HEK293T (cell line): Measurements from ENCODE around the gene GLRX3.

Experiments used
- CTCF ChIA-PET: fragments of 350-600 bp; formaldehyde crosslinking; extraction: SDS; loops from one replicate; lab custom pipeline; 2021; ENCODE audit warnings: antibody characterized with exemption, inconsistent platforms; lab: Yijun Ruan, JAX
- POLR2A ChIA-PET: fragments of 350-600 bp; formaldehyde crosslinking; extraction: SDS; loops from one replicate; lab custom pipeline; 2020; ENCODE audit warnings: antibody characterized with exemption, inconsistent platforms; lab: Yijun Ruan, JAX
- DNase-seq: peaks from one replicate; pipeline ENCODE4 v3.0.0; 2012; ENCODE audit warnings: mixed read lengths; ENCODE audit errors: extremely low spot score
- ARNT ChIP-seq: fragments of 450-650 bp; IDR thresholded peaks from 2 replicates; pipeline ENCODE4 v1.6.1; 2017; ENCODE audit warnings: mild to moderate bottlenecking
- BHLHE40 ChIP-seq: fragments of 450-650 bp; IDR thresholded peaks from 2 replicates; pipeline ENCODE4 v1.6.1; 2016; ENCODE audit warnings: mild to moderate bottlenecking, moderate library complexity, borderline replicate concordance
- CTBP1 ChIP-seq: fragments of 450-650 bp; IDR thresholded peaks from 2 replicates; pipeline ENCODE4 v1.6.1; 2016; ENCODE audit warnings: borderline replicate concordance
- ELF4 ChIP-seq: fragments of 450-650 bp; IDR thresholded peaks from 2 replicates; pipeline ENCODE4 v1.6.1; 2017; ENCODE audit warnings: antibody characterized with exemption
- FOXA1 ChIP-seq: fragments of 450-650 bp; IDR thresholded peaks from 2 replicates; pipeline ENCODE4 v1.6.1; 2016; ENCODE audit warnings: mild to moderate bottlenecking
- FOXK2 ChIP-seq: fragments of 450-650 bp; IDR thresholded peaks from 2 replicates; pipeline ENCODE4 v1.6.1; 2016; ENCODE audit warnings: mild to moderate bottlenecking
- FOXM1 ChIP-seq: fragments of 450-650 bp; IDR thresholded peaks from 2 replicates; pipeline ENCODE4 v1.6.1; 2017; ENCODE audit warnings: mild to moderate bottlenecking, borderline replicate concordance
- HDGF ChIP-seq: fragments of 450-650 bp; IDR thresholded peaks from 2 replicates; pipeline ENCODE4 v1.6.1; 2017; ENCODE audit warnings: antibody characterized with exemption, borderline replicate concordance
- L3MBTL2 ChIP-seq: fragments of 450-650 bp; conservative IDR thresholded peaks from 2 replicates; pipeline ENCODE4 v1.6.1; 2016; ENCODE audit warnings: mild to moderate bottlenecking
- LEF1 ChIP-seq: fragments of 450-650 bp; IDR thresholded peaks from 2 replicates; pipeline ENCODE4 v1.6.1; 2017; ENCODE audit warnings: mild to moderate bottlenecking, borderline replicate concordance
- NFRKB ChIP-seq: fragments of 450-650 bp; IDR thresholded peaks from 2 replicates; pipeline ENCODE4 v1.6.1; 2016; ENCODE audit warnings: mild to moderate bottlenecking, moderate library complexity
- SP1 ChIP-seq: fragments of 450-650 bp; IDR thresholded peaks from 2 replicates; pipeline ENCODE4 v1.6.1; 2017
- SUZ12 ChIP-seq: fragments of 450-650 bp; IDR thresholded peaks from 2 replicates; pipeline ENCODE4 v1.6.1; 2016; ENCODE audit warnings: mild to moderate bottlenecking
- TARDBP ChIP-seq: fragments of 450-650 bp; IDR thresholded peaks from 2 replicates; pipeline ENCODE4 v1.6.1; 2016
- ZNF384 ChIP-seq: fragments of 450-650 bp; IDR thresholded peaks from 2 replicates; pipeline ENCODE4 v1.6.1; 2016
- TF ChIP-seq, protein P1 (sequence below): fragments of 450-650 bp; IDR thresholded peaks from 2 replicates; pipeline ENCODE4 v1.6.1; 2016

Gene GLRX3

DNA sequence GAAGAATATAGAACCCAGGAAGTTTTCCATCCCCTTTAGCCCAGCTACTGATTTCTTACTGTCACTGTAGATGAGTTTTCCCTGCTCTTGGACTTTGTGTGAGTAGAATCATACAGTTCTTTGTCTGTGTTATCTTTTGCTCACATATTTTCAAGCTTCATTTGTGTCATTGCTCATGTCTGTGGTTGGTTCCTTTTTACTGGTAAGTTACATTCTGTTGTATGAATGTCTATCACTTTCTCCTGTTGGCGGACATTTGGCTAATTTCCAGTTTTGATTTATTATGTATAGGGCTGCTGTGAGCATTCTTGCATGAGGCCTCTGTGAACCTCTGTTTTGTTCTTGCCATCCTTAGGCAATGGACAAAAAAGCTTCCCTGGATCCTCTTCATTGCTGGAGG is 5.3 kb downstream of the GLRX3 start:
- ChIA-PET POLR2A (interaction anchor here (2.1 kb wide), 1 partner anchor 31 kb away, joined by 10 read pairs; the partner anchor contains the start of gene C10orf143), CTCF (interaction anchor here (0.9 kb wide), 1 partner anchor 32 kb away, joined by 4 read pairs; no protein-coding TSS in a partner anchor)
- DNase-seq = no peak
- TF ChIP-seq FOXA1 = no peak
- no peak for TF ChIP-seq ELF4
- no peak for TF ChIP-seq CTBP1
- TF ChIP-seq ZNF384 = no peak
- TF ChIP-seq LEF1 = no peak
- TF ChIP-seq FOXK2 = no peak
- TF ChIP-seq L3MBTL2 = no peak
- TF ChIP-seq, protein P1, sequence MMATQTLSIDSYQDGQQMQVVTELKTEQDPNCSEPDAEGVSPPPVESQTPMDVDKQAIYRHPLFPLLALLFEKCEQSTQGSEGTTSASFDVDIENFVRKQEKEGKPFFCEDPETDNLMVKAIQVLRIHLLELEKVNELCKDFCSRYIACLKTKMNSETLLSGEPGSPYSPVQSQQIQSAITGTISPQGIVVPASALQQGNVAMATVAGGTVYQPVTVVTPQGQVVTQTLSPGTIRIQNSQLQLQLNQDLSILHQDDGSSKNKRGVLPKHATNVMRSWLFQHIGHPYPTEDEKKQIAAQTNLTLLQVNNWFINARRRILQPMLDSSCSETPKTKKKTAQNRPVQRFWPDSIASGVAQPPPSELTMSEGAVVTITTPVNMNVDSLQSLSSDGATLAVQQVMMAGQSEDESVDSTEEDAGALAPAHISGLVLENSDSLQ = no peak
- no peak for TF ChIP-seq SUZ12
- TF ChIP-seq HDGF = no peak

DNA sequence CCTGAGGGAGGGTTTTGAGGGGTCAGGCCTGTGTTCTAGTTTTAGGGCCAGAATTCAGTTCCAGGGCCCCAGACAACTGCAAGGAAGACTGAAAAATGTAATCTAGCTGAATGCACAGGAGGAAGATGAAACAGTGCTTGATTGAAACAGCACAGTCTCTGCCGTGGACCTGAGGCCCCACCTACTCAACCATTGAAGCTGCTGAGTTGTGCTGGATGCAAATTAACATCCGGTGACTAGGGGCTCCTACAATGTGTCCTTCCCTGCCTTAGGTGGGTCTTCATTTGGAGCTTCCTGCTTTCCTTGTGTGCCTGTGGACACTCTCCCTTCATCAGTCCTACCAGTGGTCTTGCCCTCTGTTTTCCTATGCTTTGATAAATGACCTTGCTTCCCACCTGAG is 5.7 kb downstream of the GLRX3 start:
- no peak for DNase-seq
- POLR2A ChIA-PET = interaction anchor here (2.1 kb wide), 1 partner anchor 32 kb away, joined by 10 read pairs; the partner anchor contains the start of gene C10orf143
- TF ChIP-seq ARNT (no peak), LEF1 (no peak), L3MBTL2 (no peak), BHLHE40 (no peak), TARDBP (no peak), FOXA1 (no peak), FOXK2 (no peak), NFRKB (no peak), SUZ12 (no peak), CTBP1 (no peak), SP1 (no peak)
- TF ChIP-seq, protein P1 = no peak
- CTCF ChIA-PET = interaction anchor here (0.9 kb wide), 1 partner anchor 32 kb away, joined by 4 read pairs; no protein-coding TSS in a partner anchor

DNA sequence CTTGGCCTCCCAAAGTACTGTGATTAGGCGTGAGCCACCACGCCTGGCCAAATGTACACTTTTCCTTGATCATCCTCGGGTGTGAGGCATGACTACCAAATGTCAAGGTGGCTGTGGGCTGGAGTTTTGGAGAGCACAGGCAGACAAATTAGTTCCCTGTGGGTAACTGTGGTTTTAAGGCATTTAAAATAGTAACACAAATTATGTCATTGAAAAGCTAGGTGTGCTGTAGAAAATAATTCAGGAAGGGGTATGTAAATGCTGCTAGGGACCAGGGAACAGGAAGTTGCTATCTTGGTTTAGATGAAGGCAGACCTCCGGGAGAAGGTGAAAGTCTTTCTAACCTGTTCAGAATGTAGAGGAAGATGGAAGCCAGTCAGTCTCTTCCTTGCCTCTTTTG is 9.9 kb downstream of the GLRX3 start:
- ChIA-PET CTCF (no interaction called here), POLR2A (no interaction called here)
- DNase-seq = no peak
- TF ChIP-seq L3MBTL2 (no peak), ELF4 (no peak), FOXM1 (no peak), CTBP1 (no peak), HDGF (no peak), FOXA1 (no peak), ARNT (no peak), NFRKB (no peak), SUZ12 (no peak), BHLHE40 (no peak), ZNF384 (no peak), TARDBP (no peak), FOXK2 (no peak), SP1 (no peak), LEF1 (no peak)
- TF ChIP-seq, protein P1 = no peak

DNA sequence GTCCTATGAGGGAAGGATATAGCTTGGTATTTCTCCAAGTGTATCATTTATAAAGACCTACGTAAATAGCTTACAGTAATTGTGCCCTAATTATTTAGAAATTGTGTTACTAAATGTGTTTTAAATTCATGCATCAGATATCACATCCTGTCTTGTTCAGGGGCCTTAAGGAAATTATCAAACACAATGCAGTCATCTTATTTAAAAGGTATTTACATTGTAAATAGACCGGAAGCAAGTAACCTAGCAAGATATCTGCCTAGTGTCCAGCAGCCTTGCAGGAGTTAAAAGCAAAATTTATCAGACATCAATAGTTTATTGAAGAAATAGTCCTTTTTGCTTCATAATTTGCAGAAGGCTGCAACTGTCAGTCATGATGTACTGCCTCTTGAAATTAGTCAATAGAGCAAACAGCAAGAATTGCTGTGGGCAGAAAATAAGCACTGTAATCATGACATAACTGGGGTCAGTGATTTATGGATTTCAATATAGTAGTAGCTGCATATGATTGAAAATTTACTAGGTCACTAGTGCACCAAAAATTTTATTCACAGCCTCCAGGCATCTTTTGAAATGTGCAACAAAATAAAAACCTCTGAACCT is 23.1 kb downstream of the GLRX3 start:
- ChIA-PET CTCF (interaction anchor here (0.6 kb wide), 1 partner anchor 115 kb away, joined by 3 read pairs; no protein-coding TSS in a partner anchor), POLR2A (interaction anchor here (1.1 to 1.3 kb wide), 2 partner anchors 22 to 48 kb away, joined by 3 to 4 read pairs; partner anchors contain the start of genes C10orf143 and GLRX3)
- DNase-seq = no peak
- TF ChIP-seq, protein P1 = peak; percentile 15; the same call in 1 of the 2 replicates
- no peak for TF ChIP-seq LEF1

DNA sequence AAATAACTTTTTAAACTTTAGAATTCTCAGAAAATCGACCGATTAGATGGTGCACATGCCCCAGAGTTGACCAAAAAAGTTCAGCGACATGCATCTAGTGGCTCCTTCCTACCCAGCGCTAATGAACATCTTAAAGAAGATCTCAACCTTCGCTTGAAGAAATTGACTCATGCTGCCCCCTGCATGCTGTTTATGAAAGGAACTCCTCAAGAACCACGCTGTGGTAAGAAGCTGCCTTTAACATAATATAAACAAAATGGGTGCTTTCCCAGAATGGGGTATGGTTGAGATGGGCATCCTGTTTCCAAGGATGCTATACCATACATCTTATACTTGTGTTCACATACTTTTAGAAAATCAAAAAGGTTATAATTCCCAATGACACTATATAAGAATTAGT is 24.6 kb downstream of the GLRX3 start:
- ChIA-PET POLR2A (no interaction called here), CTCF (no interaction called here)
- DNase-seq = no peak
- no peak for TF ChIP-seq TARDBP
- no peak for TF ChIP-seq SUZ12
- no peak for TF ChIP-seq BHLHE40
- TF ChIP-seq ZNF384 = no peak
- no peak for TF ChIP-seq ELF4
- TF ChIP-seq FOXM1 = no peak
- TF ChIP-seq FOXA1 = no peak
- TF ChIP-seq FOXK2 = no peak
- TF ChIP-seq, protein P1 = no peak
- no peak for TF ChIP-seq NFRKB
- no peak for TF ChIP-seq LEF1
- TF ChIP-seq L3MBTL2 = no peak
- no peak for TF ChIP-seq ARNT
- no peak for TF ChIP-seq HDGF
- no peak for TF ChIP-seq CTBP1
